Brain microvascular endothelial cell (primary cell): ENCODE data around the gene ZNF207.
"Not testable (repeated sequence)": the region's sequence is repeated elsewhere in the genome, so short reads cannot be mapped to it uniquely, and the experiment has no call there.

Experiments
- DNase-seq: peaks from one replicate; pipeline ENCODE4 v3.0.0-alpha.2; 2020
- H3K27ac ChIP-seq: fragments of 250-450 bp; sonication (Bioruptor Pico); 2 replicates; pipeline ENCODE4 v1.5.1; 2020; ENCODE audit warnings: mild to moderate bottlenecking, moderate library complexity
- H3K27me3 ChIP-seq: fragments of 250-450 bp; sonication (Bioruptor Pico); replicated peaks from 2 replicates; pipeline ENCODE4 v1.5.1; 2020; ENCODE audit warnings: mild to moderate bottlenecking
- H3K36me3 ChIP-seq: fragments of 250-450 bp; sonication (Bioruptor Pico); replicated peaks from 2 replicates; pipeline ENCODE4 v1.5.1; 2020; ENCODE audit warnings: mild to moderate bottlenecking
- H3K4me3 ChIP-seq: 2 replicates; pipeline ENCODE4 v1.5.1; 2011; ENCODE audit warnings: low read depth, mild to moderate bottlenecking, control low read depth, low read length, moderate library complexity
- in situ Hi-C: cut with HindIII; loops from 2 replicates; pipeline ENCODE4 v1.10.0; 2017; ENCODE audit warnings: low sequenced_read_pairs, low pct_ligation_motif_present
- TF ChIP-seq, protein P1 (sequence below): IDR thresholded peaks from 2 replicates; pipeline ENCODE4 v1.5.1; 2011; ENCODE audit warnings: low read depth, mild to moderate bottlenecking, moderate library complexity, low read length, control low read depth, inconsistent platforms; ENCODE audit errors: missing control alignments

Gene ZNF207

GRCh38 chr17:32307658-32308057 is 42.3 kb upstream of the ZNF207 start:
- in situ Hi-C loops, result no loop called here
- H3K36me3 ChIP-seq, result no peaks in the 10 kb centered on the region
- no peak overlapping the region for H3K4me3 ChIP-seq
- no peak overlapping the region for H3K27ac ChIP-seq
- no peak for DNase-seq
- no peaks in the 10 kb centered on the region for H3K27me3 ChIP-seq
- TF ChIP-seq, protein P1, sequence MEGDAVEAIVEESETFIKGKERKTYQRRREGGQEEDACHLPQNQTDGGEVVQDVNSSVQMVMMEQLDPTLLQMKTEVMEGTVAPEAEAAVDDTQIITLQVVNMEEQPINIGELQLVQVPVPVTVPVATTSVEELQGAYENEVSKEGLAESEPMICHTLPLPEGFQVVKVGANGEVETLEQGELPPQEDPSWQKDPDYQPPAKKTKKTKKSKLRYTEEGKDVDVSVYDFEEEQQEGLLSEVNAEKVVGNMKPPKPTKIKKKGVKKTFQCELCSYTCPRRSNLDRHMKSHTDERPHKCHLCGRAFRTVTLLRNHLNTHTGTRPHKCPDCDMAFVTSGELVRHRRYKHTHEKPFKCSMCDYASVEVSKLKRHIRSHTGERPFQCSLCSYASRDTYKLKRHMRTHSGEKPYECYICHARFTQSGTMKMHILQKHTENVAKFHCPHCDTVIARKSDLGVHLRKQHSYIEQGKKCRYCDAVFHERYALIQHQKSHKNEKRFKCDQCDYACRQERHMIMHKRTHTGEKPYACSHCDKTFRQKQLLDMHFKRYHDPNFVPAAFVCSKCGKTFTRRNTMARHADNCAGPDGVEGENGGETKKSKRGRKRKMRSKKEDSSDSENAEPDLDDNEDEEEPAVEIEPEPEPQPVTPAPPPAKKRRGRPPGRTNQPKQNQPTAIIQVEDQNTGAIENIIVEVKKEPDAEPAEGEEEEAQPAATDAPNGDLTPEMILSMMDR, result no peak

DNA sequence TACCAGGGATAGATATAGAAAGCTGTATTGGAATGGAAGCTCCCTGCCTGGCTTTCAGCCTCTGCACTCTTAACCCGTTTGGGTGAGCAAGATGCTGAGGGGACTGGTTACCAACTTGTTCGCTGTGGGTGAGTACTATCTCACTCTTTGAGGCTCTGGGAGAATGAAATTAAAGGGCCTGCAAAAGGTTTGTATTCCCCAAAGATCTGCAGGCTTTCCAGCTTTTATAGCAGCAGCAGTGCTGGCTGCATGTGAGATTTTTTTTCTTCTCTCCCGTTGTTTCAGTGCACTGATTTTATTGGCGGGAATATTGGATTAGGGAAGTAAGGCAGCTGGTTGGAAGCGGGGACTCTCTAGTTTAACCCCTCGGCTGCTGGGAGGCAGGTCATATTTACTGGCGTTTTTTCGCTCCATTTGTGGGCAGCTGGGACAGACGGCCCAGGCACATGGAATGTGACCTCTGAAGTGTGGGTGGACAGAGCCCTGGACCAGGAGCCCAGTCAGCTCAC is 38.9 kb upstream of the ZNF207 start:
- TF ChIP-seq, protein P1, result no peak

GRCh38 chr17:32314636-32315035 is 35.3 kb upstream of the ZNF207 start:
- no peak overlapping the region for H3K4me3 ChIP-seq
- no peaks in the 10 kb centered on the region for H3K36me3 ChIP-seq
- in situ Hi-C loops, result no loop called here
- no peak for DNase-seq
- H3K27me3 ChIP-seq, result no peaks in the 10 kb centered on the region
- TF ChIP-seq, protein P1, result no peak
- no peak overlapping the region for H3K27ac ChIP-seq

More for the DNA sequence above, 38.9 kb upstream of the ZNF207 start:
- DNase-seq, result no peak
- Histone ChIP-seq H3K27me3 (no peaks in the 10 kb centered on the region), H3K4me3 (no peak overlapping the region), H3K27ac (no peak overlapping the region), H3K36me3 (no peaks in the 10 kb centered on the region)
- in situ Hi-C loops, result no loop called here

- Histone ChIP-seq H3K27ac (no peak overlapping the region), H3K27me3 (no peaks in the 10 kb centered on the region), H3K4me3 (no peak overlapping the region), H3K36me3 (no peaks in the 10 kb centered on the region)
- in situ Hi-C loops, result no loop called here
- DNase-seq, result no peak
- TF ChIP-seq, protein P1, result no peak
These were observed 34.8 kb upstream of the ZNF207 start for GRCh38 chr17:32315171-32315570.

GRCh38 chr17:32316653-32317052 is 33.3 kb upstream of the ZNF207 start:
- in situ Hi-C loops, H3K27me3 ChIP-seq, H3K36me3 ChIP-seq, DNase-seq, H3K27ac ChIP-seq, H3K4me3 ChIP-seq: not testable (repeated sequence)

DNA sequence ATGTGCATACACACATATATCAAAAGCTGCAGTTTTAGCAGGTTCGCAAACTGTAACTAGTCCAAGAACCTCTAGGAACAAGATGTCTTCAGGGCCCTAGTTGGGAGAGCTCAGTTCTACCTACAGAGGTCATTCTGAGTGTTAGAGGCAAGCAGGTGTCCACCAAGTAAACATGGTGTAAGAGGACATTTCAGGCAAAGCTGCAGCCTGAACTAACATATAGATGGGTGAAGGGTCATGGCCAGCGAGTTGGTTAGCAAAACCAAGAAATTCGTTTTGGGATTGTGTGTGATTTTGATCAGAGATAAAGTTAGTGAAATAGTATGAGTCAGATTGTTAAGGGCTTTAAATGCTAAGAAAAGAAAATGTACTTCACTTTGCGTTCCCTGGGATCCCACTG is 32.6 kb upstream of the ZNF207 start:
- Histone ChIP-seq H3K27ac (no peak overlapping the region), H3K36me3 (no peaks in the 10 kb centered on the region), H3K4me3 (no peak overlapping the region), H3K27me3 (no peaks in the 10 kb centered on the region)
- TF ChIP-seq, protein P1, result no peak
- DNase-seq, result no peak
- in situ Hi-C loops, result no loop called here
